Right lobe of liver (tissue), 4 donors: ENCODE data around the gene BPIFB3.

ENCODE experiments used
- CTCF ChIP-seq, 4 donors: fragments of 200-600 bp in 3 of 4; fragments of 450-650 bp in 1 of 4; IDR thresholded peaks; one replicate each; pipeline versions ENCODE4 v1.5.1 to v1.8.0; 2016 to 2022; ENCODE audit warnings: antibody characterized with exemption in 4 of 4, mild to moderate bottlenecking in 2 of 4
- POLR2A ChIP-seq: fragments of 450-650 bp; IDR thresholded peaks from one replicate; pipeline ENCODE4 v1.6.1; 2017; ENCODE audit warnings: antibody characterized with exemption, mild to moderate bottlenecking
- donor health status: DM: no; HTN: no; CAD: no.
- donor health status: DM: no; HTN: no; CAD: no.
- donor health status: DM: no; HTN: yes; CAD: no.

GRCh38 chr20:33014336-33015113 is 39.2 kb upstream of the BPIFB3 start:
- TF ChIP-seq CTCF (IDR thresholded peaks at IDR 0.05) (no peak), POLR2A (no peak)
